Astrocyte of the hippocampus (primary cell): Measurements from ENCODE around the gene ELL2.
"Not testable (repeated sequence)": the region's sequence is repeated elsewhere in the genome, so short reads cannot be mapped to it uniquely, and the experiment has no call there.

ENCODE experiments used
- DNase-seq: peaks from one replicate; pipeline ENCODE4 v3.0.0; 2011; ENCODE audit warnings: low read depth, low spot score

The ELL2 gene

DNA sequence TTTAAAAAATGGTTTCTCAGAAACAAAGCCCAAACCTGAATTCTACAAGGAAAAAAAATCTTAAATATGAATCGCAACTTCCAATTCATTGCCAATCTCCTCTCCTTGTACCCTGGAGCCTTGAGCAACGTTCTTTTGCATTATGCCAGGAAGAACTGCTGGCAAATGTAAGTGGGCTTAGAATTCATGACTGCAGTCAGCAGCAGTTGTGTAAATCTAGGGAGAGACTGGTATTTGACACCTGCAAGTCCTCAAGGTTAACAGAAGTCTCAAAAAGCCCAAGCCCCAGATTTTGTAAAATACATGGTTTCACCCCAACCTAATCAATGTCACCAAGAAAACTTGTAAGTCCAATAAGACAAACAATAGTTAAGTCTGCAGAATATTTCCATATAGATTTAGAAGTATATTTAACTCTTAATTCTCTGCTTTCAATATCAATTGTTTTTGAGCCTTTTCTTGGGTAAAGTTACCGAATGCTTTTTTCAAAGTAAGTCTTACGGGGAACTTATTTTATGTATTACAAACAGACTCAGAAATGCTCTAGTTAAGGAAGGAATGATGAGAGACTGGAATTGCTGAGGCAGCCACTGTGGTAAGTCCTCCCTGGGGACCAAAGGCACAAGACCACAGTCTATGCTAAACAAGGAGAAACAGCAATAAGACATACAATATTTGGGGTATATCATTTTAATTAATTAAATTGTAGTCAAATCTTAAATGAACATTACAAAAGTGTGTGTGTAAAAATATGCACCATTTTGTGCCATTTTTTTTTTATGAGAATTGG lies 31.3 kb downstream of the ELL2 start:
- DNase-seq: no peak

DNA sequence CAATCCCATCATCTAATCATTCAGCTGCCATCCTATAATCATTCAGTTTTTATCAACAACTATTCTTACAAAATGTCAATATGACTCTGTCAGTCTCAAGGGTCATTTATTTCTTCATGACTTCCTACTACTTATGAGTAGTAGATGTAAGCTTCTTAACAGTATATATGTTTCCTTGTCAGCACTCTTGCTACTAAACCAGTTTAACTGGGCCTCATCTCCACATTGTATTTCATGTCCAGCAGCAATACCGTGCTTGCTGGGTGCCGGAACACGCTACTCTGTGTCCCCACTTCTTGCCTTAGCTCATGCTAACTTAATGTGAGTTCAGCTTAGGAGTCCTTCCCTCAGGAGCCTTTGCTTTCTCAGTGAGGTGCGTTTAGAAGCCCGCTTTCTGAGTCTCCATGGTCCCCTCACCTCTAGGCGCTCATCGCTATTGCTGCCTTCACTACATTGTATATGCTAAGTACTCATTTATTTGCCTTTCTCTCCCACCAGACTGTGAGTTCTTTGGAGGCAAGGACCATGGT lies 32.9 kb downstream of the ELL2 start:
- DNase-seq: no peak

- DNase-seq: no peak
These were observed 33.5 kb downstream of the ELL2 start for GRCh38 chr5:95927927-95928723.

- not testable (repeated sequence) for DNase-seq
These were observed 34.4 kb downstream of the ELL2 start for GRCh38 chr5:95927300-95927699.

- no peak for DNase-seq
These were observed 35.7 kb downstream of the ELL2 start for GRCh38 chr5:95925939-95926338.

DNA sequence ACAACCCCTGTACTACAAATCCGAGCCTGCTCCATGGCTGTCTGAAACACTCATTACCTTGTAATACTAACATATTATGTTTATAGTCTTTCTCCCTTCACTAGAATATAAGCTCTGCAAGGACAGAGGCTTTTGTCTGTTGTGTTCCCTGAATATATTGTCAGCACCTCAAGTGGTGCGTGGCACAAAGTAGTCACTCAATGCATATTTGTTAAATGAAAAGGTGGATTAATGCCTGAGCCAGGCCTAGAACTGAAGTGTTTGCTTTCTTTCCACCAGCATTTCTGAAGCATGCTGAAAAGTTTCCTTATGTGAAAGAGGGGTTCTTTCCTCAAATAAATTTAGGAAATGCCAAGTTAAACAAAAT lies 36.3 kb downstream of the ELL2 start:
- DNase-seq: no peak

DNA sequence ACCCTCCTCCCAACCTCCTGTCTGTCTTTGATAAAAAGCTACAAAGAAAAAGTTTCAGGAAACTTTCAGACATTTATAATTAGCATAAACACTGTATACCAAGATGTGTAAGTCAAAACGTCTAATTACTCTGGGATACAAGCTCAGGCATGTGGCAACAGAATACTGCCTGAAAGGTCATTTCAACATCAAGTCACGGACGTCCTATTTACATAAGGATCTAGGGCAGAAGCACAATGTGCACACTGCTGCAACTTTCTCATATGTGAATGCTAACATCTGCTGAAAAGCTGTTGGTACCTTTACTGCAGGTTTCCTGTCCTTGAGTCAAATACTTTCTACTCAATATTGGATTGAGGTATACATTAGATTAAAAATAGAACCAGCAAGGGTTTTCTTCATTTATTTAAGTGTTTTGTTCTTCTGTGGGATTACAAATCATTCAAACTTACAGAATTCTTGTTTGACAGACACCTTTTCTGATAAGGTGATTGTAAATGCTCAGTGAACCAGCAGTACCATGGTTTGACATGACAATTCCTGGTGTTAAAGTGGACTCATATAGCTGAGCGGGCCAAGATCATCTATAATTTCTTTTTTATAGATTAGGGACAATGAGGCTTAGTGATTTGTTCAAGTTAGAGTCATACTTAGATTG lies 36.8 kb downstream of the ELL2 start:
- no peak for DNase-seq

- no peak for DNase-seq
These were observed 37.6 kb downstream of the ELL2 start for GRCh38 chr5:95923918-95924544.

DNA sequence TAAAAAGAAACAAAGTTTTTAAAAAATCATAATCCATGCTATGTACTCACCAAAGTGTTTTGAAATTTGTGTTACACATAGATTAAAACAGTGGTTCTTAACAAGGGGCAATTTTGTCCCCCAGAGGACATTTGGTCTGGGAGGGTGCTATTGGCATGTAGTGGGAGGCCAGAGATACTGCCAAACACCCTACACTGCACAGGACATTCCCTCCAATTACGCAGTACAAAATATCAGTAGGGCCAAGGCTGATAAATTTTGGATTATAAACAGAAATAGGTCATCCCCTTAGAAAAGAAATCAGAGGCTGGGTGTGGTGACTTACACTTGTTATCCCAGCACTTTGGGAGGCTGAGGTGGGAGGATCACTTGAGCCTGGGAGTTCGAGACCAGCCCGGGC lies 38.9 kb downstream of the ELL2 start:
- DNase-seq: no peak

DNA sequence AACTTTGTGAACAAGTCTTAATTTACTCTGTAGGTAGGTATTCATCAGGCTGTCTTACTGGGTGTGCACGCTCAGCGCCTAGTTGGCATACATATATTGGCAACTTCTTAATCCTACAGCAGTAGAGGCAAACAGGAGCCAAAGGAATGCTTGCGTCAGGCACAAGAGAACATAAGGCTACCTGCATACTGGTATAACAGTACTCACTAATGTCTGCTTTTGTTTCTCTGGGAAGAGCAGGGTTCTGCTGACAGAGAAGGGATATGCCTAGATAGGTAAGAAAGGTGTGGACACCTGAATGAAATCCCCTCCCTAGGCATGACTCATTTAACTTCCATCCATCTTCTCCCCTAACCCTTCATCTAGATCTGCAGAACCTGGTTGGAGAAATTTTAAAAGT lies 40.1 kb downstream of the ELL2 start:
- DNase-seq: no peak

- DNase-seq: no peak
These were observed 40.8 kb downstream of the ELL2 start for GRCh38 chr5:95920822-95921221.

GRCh38 chr5:95919658-95920057 lies 42.0 kb downstream of the ELL2 start:
- DNase-seq: no peak

DNA sequence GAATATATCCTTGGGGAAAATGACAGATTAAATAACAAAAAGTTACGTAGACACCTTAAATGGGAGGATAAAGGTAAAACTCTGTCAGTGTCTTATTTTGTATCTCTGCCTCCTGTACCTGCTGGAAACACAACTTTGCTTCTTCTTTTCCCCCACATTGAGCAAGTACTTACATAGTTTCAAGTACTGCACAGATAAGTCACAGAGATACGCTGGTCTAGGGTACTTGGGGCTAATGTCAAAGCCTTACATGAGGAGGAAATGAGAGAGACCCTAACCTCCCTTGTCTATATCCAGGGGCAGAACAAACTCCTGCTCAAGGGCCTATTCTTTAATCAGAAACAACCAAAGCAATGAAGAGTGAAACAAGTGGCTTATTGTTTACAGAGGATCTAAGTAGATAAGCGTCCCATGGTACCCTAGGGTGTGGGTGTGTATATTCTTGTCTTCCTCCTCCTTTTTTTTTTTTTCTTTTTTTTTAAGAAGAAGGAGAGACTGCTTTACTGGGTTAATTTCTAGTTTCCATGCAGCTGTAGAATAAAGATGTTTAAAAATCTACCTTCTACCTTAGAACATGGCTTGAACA lies 43.1 kb downstream of the ELL2 start:
- no peak for DNase-seq

DNA sequence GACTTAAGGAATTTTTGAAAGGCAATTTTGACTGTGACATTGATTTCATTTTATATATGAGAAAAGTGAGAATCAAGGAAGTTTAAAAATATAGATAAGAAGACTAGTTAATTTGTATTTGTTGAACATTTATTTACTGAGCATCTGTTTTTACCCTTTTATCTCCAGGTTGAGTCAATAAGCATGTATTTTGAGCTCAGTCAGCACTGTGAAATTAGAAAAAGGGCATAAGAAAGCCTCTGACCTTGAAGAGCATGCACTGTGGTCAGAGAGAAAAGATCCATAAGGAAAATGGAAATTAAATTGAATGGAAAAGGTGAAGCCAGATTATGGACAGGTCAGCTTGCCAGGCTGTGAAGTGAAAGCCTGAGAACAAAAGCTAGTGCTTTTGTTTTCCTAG lies 44.4 kb downstream of the ELL2 start:
- no peak for DNase-seq

DNA sequence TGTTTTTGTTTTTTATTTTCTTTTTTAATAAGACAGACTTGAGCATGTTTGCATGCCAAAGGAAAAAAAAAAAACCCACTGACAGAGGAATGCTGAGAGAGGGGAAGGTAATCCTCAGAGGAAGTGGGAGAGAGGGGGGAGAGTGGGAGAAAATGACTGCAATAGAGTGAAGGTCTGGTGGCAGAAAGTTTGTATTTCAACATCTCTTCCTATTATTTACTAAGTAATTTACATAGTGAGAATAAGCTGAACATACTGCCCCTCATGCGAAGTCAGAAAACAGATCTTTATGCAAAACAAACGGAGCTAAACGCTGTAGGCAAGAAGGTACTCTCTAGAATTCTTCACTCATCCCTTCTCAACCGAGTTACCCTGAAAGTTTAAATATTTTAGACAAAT lies 45.0 kb downstream of the ELL2 start:
- DNase-seq: no peak

DNA sequence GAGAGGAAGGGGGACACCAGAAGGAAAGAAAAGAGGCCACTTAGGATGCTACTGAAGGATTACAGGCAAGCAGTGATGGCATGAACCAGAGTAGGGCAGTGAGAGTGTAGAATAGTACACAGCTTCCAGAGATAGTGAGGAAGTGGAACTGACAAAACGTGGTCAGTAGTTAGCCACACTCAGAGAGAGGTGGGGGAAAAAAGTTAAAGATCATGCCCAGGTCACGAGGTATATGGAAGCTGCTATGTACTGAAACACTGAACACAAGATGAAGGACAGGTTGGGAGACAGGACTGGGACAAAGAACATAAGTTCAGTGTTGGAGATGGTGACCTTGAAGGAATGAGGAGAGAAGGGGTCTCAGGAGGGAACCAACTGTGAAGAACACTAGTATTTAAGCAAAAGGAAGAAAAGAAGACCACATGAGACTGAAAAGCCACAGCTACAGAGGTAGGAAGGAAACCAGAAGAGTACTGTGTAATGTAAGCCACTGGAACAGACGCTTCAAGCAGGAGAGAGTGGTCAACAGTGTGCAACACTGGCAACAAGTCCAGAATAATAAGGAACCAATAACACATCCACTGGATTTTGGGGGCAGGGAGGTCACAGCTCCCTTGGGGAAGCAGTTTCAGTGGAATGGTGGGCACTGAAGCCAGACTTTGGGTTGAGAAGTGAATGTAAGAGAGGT lies 45.5 kb downstream of the ELL2 start:
- DNase-seq: no peak

- DNase-seq: no peak
These were observed 48.0 kb downstream of the ELL2 start for GRCh38 chr5:95913663-95914062.

DNA sequence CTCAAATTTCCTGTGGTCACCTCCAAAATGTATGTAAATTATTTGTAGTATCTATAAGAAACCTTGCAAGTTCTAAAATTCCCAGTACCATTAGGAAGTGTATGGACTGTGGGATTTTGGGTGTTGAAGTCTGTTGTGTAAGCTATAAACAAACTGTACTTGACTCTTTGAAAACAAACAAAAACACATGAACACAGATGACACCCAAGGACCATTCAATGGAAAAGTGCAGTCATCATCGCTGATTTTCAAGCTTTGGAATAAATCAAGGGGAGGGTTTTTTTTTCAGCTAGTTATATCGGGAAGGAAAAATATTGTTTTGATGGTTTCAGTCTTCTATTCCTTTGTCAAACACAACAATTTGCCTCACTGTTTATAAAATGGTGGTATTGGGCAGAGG lies 49.6 kb downstream of the ELL2 start:
- DNase-seq: no peak

GRCh38 chr5:95910521-95910920 lies 51.1 kb downstream of the ELL2 start:
- no peak for DNase-seq

DNA sequence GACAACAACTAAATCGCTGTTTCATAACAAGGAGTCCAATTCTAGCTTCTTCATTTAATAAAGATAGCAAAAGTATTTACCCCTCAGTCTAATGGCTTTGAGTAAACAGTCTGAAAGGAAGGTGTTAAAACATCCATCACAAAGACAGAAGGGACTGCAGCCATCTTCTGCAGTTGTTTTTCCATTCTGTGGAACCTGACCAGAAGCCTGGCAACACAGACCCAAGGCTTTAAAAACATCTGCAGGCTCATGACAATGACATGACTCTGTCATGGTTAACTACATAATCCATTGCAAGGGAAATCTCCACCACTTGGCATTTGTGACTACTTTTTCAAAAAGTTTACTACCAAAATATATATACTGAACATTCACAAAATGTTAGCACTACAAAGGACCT lies 51.9 kb downstream of the ELL2 start:
- no peak for DNase-seq

GRCh38 chr5:95908799-95909198 lies 52.9 kb downstream of the ELL2 start:
- no peak for DNase-seq
